GM10847 (cell line): ENCODE results near the gene CIBAR2.

Experiments used
- POLR2A ChIP-seq: IDR thresholded peaks from 2 replicates; pipeline ENCODE4 v1.6.1; 2011; ENCODE audit not compliant: insufficient read length; ENCODE audit errors: extremely low read depth

Gene CIBAR2

DNA sequence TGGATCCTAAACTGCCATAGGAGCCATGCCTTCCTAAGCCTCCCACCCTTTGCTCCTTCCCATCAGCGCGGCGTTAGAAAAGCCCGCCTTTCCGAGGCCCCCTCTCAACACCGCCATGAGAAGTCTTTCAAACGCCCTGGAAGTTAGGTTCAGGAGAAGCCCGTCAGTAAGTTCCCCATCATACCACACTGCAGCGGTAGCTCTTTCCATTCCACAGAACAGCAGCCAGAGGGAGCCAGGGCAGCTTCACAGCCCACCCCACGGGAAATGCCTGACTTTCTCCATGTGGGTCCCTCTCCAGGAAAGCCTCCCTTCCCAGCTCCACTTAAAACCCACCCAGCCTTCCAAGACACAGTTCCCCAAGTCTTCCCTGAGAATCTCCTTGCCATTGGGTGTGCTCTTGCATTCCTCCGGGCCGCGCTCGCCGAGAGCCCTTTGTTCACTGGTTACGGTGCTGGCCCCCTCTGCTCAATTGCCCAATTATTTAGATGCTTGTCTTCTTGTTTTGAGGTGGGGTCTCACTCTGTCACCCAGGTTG lies 56.0 kb downstream of the CIBAR2 start:
- TF ChIP-seq POLR2A, result no peak

DNA sequence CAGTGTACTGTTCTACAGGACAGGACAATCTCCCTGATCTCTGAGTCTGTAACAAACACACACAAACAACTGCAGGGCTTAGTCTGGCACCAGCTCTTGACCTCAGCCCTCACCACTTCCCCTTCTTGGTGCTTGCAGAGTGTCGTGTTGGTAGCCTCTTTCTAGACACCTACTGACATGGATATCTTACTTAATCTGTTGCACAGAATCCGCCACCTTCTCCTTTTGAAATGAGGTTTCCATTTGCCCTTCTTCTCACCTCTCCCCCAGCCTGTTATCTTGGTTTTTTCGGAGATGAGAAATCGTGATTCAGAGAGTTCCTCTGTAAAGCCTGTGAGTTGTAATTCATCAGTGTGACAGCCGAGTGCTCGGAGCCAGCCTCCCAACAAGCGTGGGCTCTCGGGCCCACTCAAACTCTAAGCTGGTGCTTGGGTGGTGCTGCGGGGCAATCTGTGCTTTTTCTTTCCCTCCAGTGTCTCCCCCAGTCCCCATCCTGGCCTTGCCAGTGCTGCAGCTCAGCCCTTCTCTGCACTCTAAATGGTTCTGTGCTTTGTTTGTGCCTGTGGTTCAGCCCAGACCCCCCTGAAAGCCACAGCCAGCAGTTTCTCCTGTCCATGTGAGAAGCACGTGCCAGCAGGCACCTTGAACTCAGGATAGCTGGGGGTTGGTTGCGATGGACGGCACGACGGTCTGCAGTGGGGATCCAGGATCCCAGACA lies 56.6 kb downstream of the CIBAR2 start:
- no peak for TF ChIP-seq POLR2A

DNA sequence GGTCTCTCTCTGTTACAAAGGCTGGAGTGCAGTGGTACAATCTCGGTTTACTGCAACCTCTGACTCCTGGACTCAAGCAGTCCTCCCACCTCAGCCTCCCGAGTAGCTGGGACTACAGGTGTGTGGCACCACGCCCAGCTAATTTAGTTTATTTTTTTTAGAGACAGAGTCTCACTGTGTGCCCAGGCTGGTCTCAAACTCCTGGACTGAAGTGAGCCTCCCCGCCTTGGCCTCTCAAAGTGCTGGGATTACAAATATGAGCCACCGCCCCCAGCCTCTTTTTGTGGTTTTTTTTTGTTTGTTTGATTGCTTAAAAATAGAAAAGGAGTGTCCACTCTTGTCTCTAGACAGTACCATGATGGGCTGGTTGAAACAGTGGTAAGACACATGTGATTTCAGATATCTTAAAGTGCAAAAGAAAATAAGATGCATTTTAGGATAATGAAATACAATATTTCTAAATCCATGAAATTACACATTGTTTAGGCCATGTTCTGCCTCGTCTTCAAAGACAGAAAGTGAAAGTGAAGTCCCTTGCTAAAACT lies 57.3 kb downstream of the CIBAR2 start:
- no peak for TF ChIP-seq POLR2A

DNA sequence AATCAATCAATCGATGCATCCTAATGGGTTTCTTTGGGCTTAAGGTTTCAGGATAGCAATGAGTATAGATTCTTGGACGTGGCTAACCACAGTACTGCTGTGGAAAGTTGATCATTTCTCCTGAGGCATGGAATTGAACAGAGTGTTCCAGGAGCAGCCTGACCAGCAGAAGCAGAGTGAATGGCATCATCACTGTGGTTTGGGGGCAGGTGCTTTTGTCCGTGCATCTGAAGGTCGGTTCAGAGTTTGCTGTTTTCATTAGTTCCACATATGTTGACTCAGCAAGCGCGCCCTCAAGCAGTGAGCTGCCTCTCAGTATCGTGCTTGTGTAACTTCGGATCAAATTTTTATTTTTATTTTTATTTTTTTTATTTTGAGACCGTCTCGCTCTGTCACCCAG lies 59.7 kb downstream of the CIBAR2 start:
- no peak for TF ChIP-seq POLR2A

DNA sequence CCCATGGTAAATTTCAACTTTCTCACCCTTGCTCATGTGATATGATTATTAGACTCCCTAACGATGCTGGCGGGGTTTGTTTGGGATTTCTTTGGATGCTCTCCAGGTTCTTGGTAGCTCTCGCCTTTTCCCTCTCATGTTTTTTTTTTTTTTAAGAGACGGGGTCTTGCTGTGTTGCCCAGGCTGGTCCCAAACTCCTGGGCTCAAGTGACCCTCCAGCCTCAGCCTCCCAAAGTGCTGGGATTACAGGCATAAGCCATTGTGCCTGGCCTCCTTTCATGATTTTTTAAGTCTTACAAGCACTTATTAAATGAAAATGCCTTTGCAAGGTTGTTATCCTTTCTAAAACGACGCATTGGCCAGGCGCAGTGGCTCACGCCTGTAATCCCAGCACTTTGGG lies 60.6 kb downstream of the CIBAR2 start:
- TF ChIP-seq POLR2A, result no peak

DNA sequence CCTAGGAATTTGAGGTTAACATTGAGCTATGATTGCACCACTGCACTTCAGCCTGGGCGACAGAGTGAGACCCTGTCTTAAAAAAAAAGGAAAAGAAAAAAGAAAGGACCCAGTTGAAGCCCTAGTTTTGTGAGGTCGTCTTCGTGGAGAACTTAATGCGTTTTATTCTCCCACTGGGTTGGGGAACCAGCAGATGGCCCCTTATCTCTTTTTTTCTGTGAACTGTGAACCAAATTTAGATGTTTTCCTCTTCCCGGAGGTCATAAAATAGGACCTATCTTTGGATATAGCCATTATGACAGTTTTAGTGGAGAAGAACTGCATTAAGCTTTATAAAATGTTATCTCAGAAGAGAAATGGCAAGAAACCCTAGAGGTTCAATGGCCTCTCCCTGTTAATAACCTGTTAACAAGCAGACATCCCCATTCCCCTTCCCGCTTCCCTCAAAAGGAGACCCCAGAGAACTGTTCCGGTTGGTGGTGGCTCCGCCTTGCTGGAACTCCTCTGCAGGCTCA lies 61.1 kb downstream of the CIBAR2 start:
- no peak for TF ChIP-seq POLR2A

DNA sequence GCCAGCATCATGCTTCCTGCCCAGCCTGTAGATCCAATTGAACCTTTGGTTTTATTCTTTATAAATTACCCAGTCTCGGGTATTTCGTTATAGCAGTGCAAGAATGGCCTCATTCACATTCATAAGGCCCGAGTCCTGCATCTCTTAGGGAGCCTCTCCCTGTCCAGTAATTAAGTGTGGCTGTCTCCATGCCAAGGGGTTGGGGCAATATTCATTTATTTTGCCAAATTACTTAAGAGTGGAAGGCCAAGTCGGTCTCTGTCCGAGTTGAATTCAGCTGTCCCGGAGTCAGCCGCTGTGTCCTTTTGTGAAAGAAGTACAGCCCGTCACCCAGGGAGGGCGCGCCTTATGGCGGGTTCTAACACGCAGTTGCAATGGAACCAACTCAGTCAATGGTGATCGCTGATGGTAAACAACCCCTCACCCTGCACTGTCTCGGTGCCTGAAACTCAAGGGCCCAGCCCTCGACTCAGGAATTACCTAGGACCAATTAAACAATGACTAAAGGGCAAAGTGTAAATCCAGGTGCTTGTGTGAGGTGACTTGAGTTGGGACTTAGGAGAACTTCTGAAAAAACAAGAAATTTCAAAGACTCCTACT lies 62.5 kb downstream of the CIBAR2 start:
- TF ChIP-seq POLR2A, result no peak

DNA sequence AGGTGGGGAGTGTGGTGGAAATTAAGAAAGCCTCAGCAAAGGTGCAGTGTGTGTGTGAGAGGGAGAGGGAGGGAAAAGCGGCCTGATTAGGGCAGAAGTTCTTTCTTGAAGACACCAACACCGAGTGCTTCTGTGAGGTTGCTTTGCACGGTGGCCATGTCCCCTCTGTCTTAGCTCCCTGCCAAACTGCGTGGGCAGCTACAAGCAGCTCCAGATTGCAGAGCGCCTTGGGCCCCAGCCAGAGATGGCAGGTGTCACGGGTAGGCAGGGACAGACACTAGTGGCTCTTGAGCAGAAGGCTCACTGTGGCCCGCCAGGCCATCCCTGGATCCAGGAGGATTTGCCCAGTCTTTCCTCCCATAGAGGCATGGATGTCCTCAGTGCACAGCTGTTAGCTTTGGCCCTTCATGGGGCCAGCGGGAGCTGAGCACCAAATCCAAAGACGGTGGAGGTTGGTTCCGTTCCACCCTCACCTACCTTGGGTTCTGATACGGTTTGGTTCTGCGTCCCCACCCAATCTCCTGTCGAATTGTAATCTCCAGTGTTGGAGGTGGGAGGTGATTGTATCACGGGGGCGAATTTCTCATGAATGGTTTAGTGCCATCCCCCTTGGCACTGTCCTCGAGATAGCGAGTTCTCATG lies 63.2 kb downstream of the CIBAR2 start:
- TF ChIP-seq POLR2A, result no peak
